Measurements from ENCODE around the gene MYL10. TPM values are rescaled to one million over a fixed set of nuclear protein-coding genes. Genes with fewer than 3 reads are reported as not detected.
"Not testable (repeated sequence)": the region's sequence is repeated elsewhere in the genome, so short reads cannot be mapped to it uniquely, and the experiment has no call there.

Gene MYL10
- total RNA-seq, 1 donor = not detected

DNA sequence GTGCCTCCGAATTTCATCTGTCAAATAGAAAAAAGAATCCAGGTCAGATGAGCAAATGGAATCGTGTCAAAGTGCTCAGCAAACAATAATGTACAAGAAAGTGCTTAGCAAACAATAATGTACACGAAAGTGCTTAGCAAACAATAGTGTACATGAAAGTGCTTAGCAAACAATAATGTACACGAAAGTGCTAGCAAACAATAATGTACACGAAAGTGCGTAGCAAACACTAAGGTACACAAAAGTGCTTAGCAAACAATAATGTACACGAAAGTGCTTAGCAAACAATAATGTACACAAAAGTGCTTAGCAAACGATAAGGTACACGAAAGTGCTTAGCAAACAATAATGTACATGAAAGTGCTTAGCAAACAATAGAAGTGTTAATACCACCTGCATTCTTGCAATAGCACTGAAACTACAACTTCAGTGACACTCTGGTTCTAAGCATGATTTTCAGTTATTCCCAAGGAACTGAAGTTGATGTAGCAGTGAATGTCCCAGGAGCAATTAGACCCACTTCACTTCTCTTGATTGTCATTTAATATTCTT is 33.4 kb upstream of the MYL10 start:
- TF ChIP-seq, protein P1, sequence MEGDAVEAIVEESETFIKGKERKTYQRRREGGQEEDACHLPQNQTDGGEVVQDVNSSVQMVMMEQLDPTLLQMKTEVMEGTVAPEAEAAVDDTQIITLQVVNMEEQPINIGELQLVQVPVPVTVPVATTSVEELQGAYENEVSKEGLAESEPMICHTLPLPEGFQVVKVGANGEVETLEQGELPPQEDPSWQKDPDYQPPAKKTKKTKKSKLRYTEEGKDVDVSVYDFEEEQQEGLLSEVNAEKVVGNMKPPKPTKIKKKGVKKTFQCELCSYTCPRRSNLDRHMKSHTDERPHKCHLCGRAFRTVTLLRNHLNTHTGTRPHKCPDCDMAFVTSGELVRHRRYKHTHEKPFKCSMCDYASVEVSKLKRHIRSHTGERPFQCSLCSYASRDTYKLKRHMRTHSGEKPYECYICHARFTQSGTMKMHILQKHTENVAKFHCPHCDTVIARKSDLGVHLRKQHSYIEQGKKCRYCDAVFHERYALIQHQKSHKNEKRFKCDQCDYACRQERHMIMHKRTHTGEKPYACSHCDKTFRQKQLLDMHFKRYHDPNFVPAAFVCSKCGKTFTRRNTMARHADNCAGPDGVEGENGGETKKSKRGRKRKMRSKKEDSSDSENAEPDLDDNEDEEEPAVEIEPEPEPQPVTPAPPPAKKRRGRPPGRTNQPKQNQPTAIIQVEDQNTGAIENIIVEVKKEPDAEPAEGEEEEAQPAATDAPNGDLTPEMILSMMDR (IDR thresholded peaks at IDR 0.05; ENCODE audit: insufficient read depth, low read depth, low read length) = no peak
- no peak for DNase-seq (ENCODE audit: low read depth)
- no peak overlapping the region for H3K4me3 ChIP-seq (ENCODE audit: low read depth, low read length)

DNA sequence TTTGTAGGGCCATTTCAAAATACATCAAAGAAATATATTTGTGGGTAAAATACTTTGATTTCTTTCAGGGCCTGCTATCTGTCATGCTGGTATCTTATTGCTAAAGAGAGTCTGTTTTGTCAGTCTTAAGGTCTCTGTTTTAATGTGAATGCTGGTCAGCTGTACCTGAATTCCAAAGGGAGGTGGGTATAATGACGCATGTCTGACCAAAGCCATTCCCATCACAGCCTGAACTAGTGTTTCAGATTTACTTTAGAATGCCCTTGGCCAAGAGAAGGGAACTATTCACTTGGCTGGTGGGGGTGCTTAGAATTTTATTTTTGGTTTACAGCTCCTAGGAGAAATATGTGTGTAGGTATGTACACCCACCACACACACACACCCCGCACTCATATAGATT is 30.6 kb upstream of the MYL10 start:
- H3K4me3 ChIP-seq (ENCODE audit: low read depth, low read length) = no peak overlapping the region
- TF ChIP-seq, protein P1 (IDR thresholded peaks at IDR 0.05; ENCODE audit: insufficient read depth, low read depth, low read length) = no peak
- no peak for DNase-seq (ENCODE audit: low read depth)

DNA sequence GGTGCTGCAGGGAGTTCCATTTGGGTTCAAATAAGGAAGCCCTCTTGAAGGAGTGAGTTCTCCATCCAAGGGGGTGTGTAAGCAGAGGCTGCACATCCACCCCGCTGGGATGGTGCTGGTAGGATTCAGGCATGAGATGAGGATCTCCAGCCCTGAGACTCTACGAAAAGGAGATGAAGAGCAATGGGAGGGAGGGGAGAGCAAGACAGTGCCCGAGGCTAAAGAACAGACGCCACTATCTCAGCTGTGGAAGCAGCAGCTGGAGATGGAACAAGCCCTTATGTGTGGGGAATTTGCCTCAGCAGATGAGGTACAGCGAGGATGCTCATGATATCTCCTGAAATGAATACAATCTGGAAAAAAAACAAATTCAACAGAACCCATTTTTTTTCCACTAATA is 28.1 kb upstream of the MYL10 start:
- TF ChIP-seq, protein P1 (IDR thresholded peaks at IDR 0.05; ENCODE audit: insufficient read depth, low read depth, low read length) = no peak
- H3K4me3 ChIP-seq (ENCODE audit: low read depth, low read length) = no peak overlapping the region
- DNase-seq (ENCODE audit: low read depth) = no peak

DNA sequence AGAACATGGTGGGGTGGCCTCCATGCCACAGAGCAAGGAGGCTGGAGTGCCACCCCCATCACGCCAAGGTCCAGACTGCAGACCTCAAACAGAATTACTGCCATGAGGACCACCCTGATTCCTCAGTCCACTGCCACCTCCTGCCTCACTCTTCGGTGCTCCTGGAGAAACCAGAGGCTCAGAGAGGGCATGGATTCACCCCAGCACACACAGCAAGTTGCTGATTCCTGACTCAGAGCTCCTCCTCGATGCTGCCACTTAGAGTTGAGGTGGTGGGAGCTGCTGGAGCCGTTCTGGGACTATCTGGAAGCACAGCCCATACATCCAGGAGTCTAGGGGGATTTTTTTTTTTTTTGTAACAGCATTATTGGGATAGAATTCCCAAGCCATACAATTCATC is 22.0 kb upstream of the MYL10 start:
- peak overlapping the region; percentile 9 for H3K4me3 ChIP-seq (ENCODE audit: low read depth, low read length)
- DNase-seq (ENCODE audit: low read depth) = no peak

DNA sequence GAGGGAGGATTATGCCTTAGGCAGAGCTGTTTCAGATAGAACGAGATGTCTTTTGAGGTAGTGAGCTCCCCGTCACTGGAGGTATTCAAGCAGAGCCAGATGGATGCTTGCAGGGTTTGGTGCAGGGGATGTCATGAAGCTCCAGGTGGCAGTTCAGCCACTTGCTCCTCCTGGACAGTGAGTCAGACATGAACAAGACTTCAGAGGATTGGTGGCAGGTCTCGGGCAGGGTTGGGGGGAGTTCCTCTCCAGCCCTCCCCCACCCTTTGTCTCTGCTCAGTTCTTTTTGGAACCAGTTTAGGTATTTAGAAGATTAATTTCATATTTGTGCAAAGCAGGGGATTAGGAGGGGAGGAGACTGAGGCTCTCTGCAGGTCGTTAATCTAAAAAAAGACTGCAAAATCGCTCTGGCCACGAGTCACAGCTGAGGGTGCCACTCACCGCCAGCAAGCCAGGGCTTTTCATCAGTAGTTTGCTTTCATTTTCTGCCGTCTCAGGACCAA is 21.5 kb upstream of the MYL10 start:
- TF ChIP-seq, protein P1 (IDR thresholded peaks at IDR 0.05; ENCODE audit: insufficient read depth, low read depth, low read length) = no peak
- H3K4me3 ChIP-seq (ENCODE audit: low read depth, low read length) = peak overlapping the region; percentile 9
- no peak for DNase-seq (ENCODE audit: low read depth)

More for the DNA sequence above, 22.0 kb upstream of the MYL10 start:
- TF ChIP-seq, protein P1 (IDR thresholded peaks at IDR 0.05; ENCODE audit: insufficient read depth, low read depth, low read length) = no peak

DNA sequence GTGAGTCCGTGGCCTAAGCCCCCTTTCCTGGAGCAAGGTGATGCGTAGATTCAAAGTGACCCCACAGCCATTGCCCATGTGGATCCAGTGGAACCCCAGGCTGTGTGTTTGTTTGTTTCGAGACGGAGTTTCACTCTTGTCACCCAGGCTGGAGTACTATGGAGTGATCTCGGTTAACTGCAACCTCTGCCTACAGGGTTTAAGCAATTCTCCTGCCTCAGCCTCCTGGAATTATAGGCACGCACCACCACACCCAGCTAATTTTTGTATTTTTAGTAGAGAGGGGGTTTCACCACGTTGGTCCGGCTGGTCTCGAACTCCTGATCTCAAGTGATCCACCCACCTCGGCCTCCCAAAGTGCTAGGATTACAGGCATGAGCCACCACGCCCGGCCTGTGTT is 18.8 kb upstream of the MYL10 start:
- H3K4me3 ChIP-seq (ENCODE audit: low read depth, low read length); DNase-seq (ENCODE audit: low read depth): not testable (repeated sequence)

DNA sequence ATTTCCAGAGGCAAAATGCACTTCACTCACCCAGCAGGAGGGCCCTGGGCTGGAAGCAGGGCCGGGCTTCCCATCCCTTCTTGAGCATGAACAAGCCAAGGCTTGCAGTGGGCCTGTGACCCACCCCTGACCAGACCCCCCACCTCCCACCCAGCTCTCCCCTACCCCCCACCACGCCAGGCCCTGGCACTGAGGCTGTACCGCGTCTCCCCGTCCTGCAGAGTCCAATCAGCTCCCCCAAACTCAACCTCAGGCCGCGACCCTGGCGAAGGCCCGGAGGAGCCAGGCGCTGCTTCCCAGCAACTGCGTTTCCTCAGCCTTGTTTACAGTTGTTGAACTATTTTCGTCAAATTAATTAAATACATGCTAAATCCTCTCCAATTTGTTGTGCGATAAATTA is 16.9 kb upstream of the MYL10 start:
- H3K4me3 ChIP-seq (ENCODE audit: low read depth, low read length) = no peak overlapping the region
- TF ChIP-seq, protein P1 (IDR thresholded peaks at IDR 0.05; ENCODE audit: insufficient read depth, low read depth, low read length) = no peak
- no peak for DNase-seq (ENCODE audit: low read depth)
